ENCODE results near the gene HSP90AB1. TPM values are rescaled to one million over a fixed set of nuclear protein-coding genes. Genes with fewer than 3 reads are reported as not detected.

HSP90AB1 gene
- total RNA-seq, 3 donors from 2014 or later (not counting 1 experiment from before 2014, with no cell fraction given), result 256 to 372 (median 308) TPM

GRCh38 chr6:44284121-44284520 lies 37.2 kb downstream of the HSP90AB1 start:
- DNase-seq (no peak), ATAC-seq (no peak)
- no peak overlapping the region for H3K27ac Mint-ChIP-seq
- H3K4me1 Mint-ChIP-seq, result no peaks in the 10 kb centered on the region
- TF ChIP-seq CTCF (IDR thresholded peaks at IDR 0.05), result no peak
- peaks cover 40 to 64% of the 10 kb centered on the region in 2 donors for H3K27me3 Mint-ChIP-seq (ENCODE audit: low read depth in 2 of 2)
- no peak overlapping the region for H3K4me3 ChIP-seq (ENCODE audit: low read length)
- intact Hi-C loops (cut with micrococcal nuclease), result no loop called here
- no peaks in the 10 kb centered on the region for H3K36me3 Mint-ChIP-seq
- peaks cover 5% of the 10 kb centered on the region for H3K27me3 ChIP-seq (ENCODE audit: control insufficient read depth, insufficient read depth, low read length)
- no peaks in the 10 kb centered on the region for H3K9me3 Mint-ChIP-seq
- no peaks in the 10 kb centered on the region for H3K9me3 ChIP-seq (ENCODE audit: control insufficient read depth, insufficient read depth, low read length)
- H3K36me3 ChIP-seq (ENCODE audit: control insufficient read depth, insufficient read depth, low read length), result no peaks in the 10 kb centered on the region
- H3K4me1 ChIP-seq (ENCODE audit: control insufficient read depth, insufficient read depth, low read length), result no peaks in the 10 kb centered on the region
- 56% methylated on average over 2 of the region's 2 CpGs for WGBS (ENCODE audit: insufficient coverage)
- no peak overlapping the region for H3K27ac ChIP-seq (ENCODE audit: low read length)
- no peak overlapping the region for H3K4me3 Mint-ChIP-seq

GRCh38 chr6:44284867-44285266 lies 38.0 kb downstream of the HSP90AB1 start:
- no peaks in the 10 kb centered on the region for H3K4me1 ChIP-seq (ENCODE audit: control insufficient read depth, insufficient read depth, low read length)
- Mint-ChIP-seq H3K4me3 (no peak overlapping the region), H3K4me1 (no peaks in the 10 kb centered on the region), H3K9me3 (no peaks in the 10 kb centered on the region), H3K27ac (no peak overlapping the region), H3K36me3 (no peaks in the 10 kb centered on the region), H3K27me3 (ENCODE audit: low read depth in 2 of 2) (peaks cover 42 to 70% of the 10 kb centered on the region in 2 donors)
- ATAC-seq (no peak), DNase-seq (no peak)
- H3K4me3 ChIP-seq (ENCODE audit: low read length), result no peak overlapping the region
- H3K9me3 ChIP-seq (ENCODE audit: control insufficient read depth, insufficient read depth, low read length), result no peaks in the 10 kb centered on the region
- no peaks in the 10 kb centered on the region for H3K36me3 ChIP-seq (ENCODE audit: control insufficient read depth, insufficient read depth, low read length)
- no peak overlapping the region for H3K27ac ChIP-seq (ENCODE audit: low read length)
- H3K27me3 ChIP-seq (ENCODE audit: control insufficient read depth, insufficient read depth, low read length), result peaks cover 6% of the 10 kb centered on the region
- no peak for TF ChIP-seq CTCF (IDR thresholded peaks at IDR 0.05)
- intact Hi-C loops (cut with micrococcal nuclease), result no loop called here
- WGBS (ENCODE audit: insufficient coverage), result 79% methylated on average over 4 of the region's 4 CpGs

GRCh38 chr6:44285552-44286284 lies 38.8 kb downstream of the HSP90AB1 start:
- Histone ChIP-seq H3K27me3 (ENCODE audit: control insufficient read depth, insufficient read depth, low read length) (peaks cover 6% of the 10 kb centered on the region), H3K4me1 (ENCODE audit: control insufficient read depth, insufficient read depth, low read length) (no peaks in the 10 kb centered on the region), H3K4me3 (ENCODE audit: low read length) (no peak overlapping the region), H3K36me3 (ENCODE audit: control insufficient read depth, insufficient read depth, low read length) (no peaks in the 10 kb centered on the region), H3K9me3 (ENCODE audit: control insufficient read depth, insufficient read depth, low read length) (no peaks in the 10 kb centered on the region), H3K27ac (ENCODE audit: low read length) (no peak overlapping the region)
- TF ChIP-seq CTCF (IDR thresholded peaks at IDR 0.05), result no peak
- intact Hi-C loops (cut with micrococcal nuclease), result no loop called here
- no peak for DNase-seq
- 84% methylated on average over 25 of the region's 25 CpGs for WGBS (ENCODE audit: insufficient coverage)
- Mint-ChIP-seq H3K27ac (no peak overlapping the region), H3K9me3 (no peaks in the 10 kb centered on the region), H3K27me3 (ENCODE audit: low read depth in 2 of 2) (peaks cover 48 to 73% of the 10 kb centered on the region in 2 donors), H3K4me3 (no peak overlapping the region), H3K4me1 (no peaks in the 10 kb centered on the region), H3K36me3 (no peaks in the 10 kb centered on the region)
- ATAC-seq, result no peak

- Histone ChIP-seq H3K27ac (ENCODE audit: low read length) (no peak overlapping the region), H3K9me3 (ENCODE audit: control insufficient read depth, insufficient read depth, low read length) (no peaks in the 10 kb centered on the region), H3K27me3 (ENCODE audit: control insufficient read depth, insufficient read depth, low read length) (peaks cover 6% of the 10 kb centered on the region), H3K4me3 (ENCODE audit: low read length) (no peak overlapping the region), H3K36me3 (ENCODE audit: control insufficient read depth, insufficient read depth, low read length) (no peaks in the 10 kb centered on the region), H3K4me1 (ENCODE audit: control insufficient read depth, insufficient read depth, low read length) (no peaks in the 10 kb centered on the region)
- H3K27ac Mint-ChIP-seq, result no peak overlapping the region
- ATAC-seq (no peak), DNase-seq (no peak)
- no peaks in the 10 kb centered on the region for H3K36me3 Mint-ChIP-seq
- H3K4me1 Mint-ChIP-seq, result no peaks in the 10 kb centered on the region
- whole genome bisulfite sequencing (ENCODE audit: insufficient coverage), result 90% methylated on average over 12 of the region's 12 CpGs
- no peaks in the 10 kb centered on the region for H3K9me3 Mint-ChIP-seq
- peaks cover 49 to 74% of the 10 kb centered on the region in 2 donors for H3K27me3 Mint-ChIP-seq (ENCODE audit: low read depth in 2 of 2)
- TF ChIP-seq CTCF (IDR thresholded peaks at IDR 0.05), result no peak
- intact Hi-C loops (cut with micrococcal nuclease), result no loop called here
- no peak overlapping the region for H3K4me3 Mint-ChIP-seq
Observed at GRCh38 chr6:44286285-44286565, 39.3 kb downstream of the HSP90AB1 start.

Data from natural killer cell (primary cell).